Epidermal melanocyte (primary cell): ENCODE data around the gene EMC6.

Experiments
- DNase-seq: peaks from one replicate; pipeline ENCODE4 v3.0.0; 2011; ENCODE audit warnings: low spot score; ENCODE audit not compliant: insufficient read length

EMC6 gene

DNA sequence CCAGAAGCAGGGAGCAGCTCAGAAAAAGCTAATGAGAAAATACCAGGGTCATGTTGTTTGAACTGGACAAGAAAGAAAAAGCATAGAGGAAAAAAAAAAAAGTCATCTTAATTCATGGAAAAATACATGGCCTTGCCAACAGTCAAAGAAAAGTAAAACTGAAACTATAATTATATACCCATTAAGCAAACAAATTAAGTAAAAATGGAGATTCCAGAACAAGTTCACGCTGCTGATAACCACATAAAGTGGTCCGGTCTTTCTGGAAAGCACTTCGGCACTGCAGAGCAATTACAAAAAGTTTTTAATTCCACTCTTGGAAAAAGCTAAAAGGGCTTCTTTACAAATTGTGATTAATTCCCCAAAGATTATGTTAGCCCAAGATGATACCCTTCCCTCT lies 39.8 kb downstream of the EMC6 start:
- no peak for DNase-seq

- DNase-seq: no peak
These were observed 42.4 kb downstream of the EMC6 start for GRCh38 chr17:3710951-3711383.

- no peak for DNase-seq
These were observed 44.3 kb downstream of the EMC6 start for GRCh38 chr17:3712811-3713463.

GRCh38 chr17:3715296-3715695 lies 46.7 kb downstream of the EMC6 start:
- DNase-seq: no peak

DNA sequence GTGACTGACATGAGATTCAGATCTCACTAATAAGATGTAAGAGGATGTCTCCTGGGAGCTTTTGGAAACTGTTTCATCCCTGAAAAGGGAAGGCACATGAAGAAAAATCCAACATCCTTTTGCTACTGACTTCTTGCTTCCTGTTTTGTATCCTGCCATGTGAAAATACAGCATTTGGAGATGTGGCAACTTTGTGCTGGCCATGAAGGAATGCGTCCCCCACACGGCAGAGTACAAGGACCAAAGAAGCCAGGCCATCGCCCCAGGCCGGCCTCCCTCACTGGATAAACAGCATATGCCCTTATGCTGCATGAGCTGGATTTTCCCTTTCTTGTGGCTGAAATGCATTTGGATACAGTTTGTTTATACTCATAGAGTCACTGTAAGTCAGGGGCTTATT lies 49.6 kb downstream of the EMC6 start:
- no peak for DNase-seq

- DNase-seq: no peak
These were observed 50.7 kb downstream of the EMC6 start for GRCh38 chr17:3719265-3719664.
